IMR-90 (cell line): ENCODE results near the gene CARD14.

Source experiments
- BHLHE40 ChIP-seq: fragments of 150-350 bp; IDR thresholded peaks from 2 replicates; pipeline ENCODE4 v1.6.1; 2016; ENCODE audit warnings: mild to moderate bottlenecking, low read depth, low read length
- CEBPB ChIP-seq: IDR thresholded peaks from 2 replicates; pipeline ENCODE4 v1.6.1; 2012; ENCODE audit warnings: low read depth, low read length, improper control_type of control experiment
- CHD1 ChIP-seq: IDR thresholded peaks from 2 replicates; pipeline ENCODE4 v1.6.1; 2012; ENCODE audit warnings: low read depth, low read length, improper control_type of control experiment
- MAFK ChIP-seq: IDR thresholded peaks from 2 replicates; pipeline ENCODE4 v1.6.1; 2012; ENCODE audit warnings: low read depth, low read length, improper control_type of control experiment
- MAZ ChIP-seq: IDR thresholded peaks from 2 replicates; pipeline ENCODE4 v1.6.1; 2012; ENCODE audit warnings: low read depth, mild to moderate bottlenecking, low read length, improper control_type of control experiment, moderate library complexity, borderline replicate concordance
- MXI1 ChIP-seq: IDR thresholded peaks from 2 replicates; pipeline ENCODE4 v1.6.1; 2012; ENCODE audit warnings: low read depth, mild to moderate bottlenecking, low read length, moderate library complexity, borderline replicate concordance
- NFE2L2 ChIP-seq: fragments of 150-350 bp; IDR thresholded peaks from 2 replicates; pipeline ENCODE4 v1.6.1; 2016; ENCODE audit warnings: low read depth, mild to moderate bottlenecking, low read length
- POLR2A ChIP-seq: IDR thresholded peaks from 2 replicates; pipeline ENCODE4 v1.6.1; 2012; ENCODE audit warnings: mild to moderate bottlenecking, low read depth, low read length
- RCOR1 ChIP-seq: IDR thresholded peaks from 2 replicates; pipeline ENCODE4 v1.6.1; 2012; ENCODE audit warnings: mild to moderate bottlenecking, low read length, improper control_type of control experiment; ENCODE audit not compliant: insufficient replicate concordance
- RFX5 ChIP-seq: IDR thresholded peaks from 2 replicates; pipeline ENCODE4 v1.8.0; 2012; ENCODE audit warnings: low read depth, mild to moderate bottlenecking, low read length, moderate library complexity
- SMC3 ChIP-seq: fragments of 150-350 bp; IDR thresholded peaks from 2 replicates; pipeline ENCODE4 v1.6.1; 2016; ENCODE audit warnings: low read depth, mild to moderate bottlenecking, antibody characterized with exemption, low read length, moderate library complexity
- TF ChIP-seq, protein P1 (sequence below): conservative IDR thresholded peaks from 2 replicates; pipeline ENCODE4 v1.5.1; 2012; ENCODE audit warnings: mild to moderate bottlenecking, low read depth, low read length, improper control_type of control experiment
- TF ChIP-seq, protein P2 (sequence below): fragments of 150-350 bp; IDR thresholded peaks from 2 replicates; pipeline ENCODE4 v1.6.1; 2017; ENCODE audit warnings: mild to moderate bottlenecking, antibody characterized with exemption, low read length, low read depth

DNA sequence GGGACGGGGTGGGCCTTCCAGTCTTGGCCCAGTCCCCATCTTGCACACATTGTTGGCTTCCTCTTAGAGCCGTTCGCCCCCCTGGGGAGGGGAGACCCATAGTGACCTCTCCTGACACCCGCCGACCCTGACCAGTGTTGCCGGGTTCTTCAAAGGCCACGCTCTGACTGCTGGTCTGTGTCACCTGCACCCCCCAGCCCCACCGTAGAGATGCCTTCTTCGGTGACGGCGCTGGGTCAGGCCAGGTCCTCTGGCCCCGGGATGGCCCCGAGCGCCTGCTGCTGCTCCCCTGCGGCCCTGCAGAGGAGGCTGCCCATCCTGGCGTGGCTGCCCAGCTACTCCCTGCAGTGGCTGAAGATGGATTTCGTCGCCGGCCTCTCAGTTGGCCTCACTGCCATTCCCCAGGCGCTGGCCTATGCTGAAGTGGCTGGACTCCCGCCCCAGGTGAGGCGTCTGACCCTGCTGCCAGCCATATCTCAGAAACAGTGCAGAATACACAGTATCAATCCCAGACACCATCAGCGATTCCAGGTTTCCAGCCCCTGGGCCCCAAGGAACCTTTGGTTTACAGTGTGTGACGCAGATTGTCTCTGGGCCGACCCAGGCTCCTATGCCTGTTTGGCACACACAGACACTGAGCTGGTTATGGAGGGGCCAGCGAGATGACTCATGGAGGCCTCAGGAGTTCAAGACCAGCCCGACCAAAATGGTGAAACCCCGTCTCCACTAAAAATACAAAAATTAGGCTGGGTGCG, 51.7 kb downstream of the CARD14 start:
- TF ChIP-seq, protein P1, sequence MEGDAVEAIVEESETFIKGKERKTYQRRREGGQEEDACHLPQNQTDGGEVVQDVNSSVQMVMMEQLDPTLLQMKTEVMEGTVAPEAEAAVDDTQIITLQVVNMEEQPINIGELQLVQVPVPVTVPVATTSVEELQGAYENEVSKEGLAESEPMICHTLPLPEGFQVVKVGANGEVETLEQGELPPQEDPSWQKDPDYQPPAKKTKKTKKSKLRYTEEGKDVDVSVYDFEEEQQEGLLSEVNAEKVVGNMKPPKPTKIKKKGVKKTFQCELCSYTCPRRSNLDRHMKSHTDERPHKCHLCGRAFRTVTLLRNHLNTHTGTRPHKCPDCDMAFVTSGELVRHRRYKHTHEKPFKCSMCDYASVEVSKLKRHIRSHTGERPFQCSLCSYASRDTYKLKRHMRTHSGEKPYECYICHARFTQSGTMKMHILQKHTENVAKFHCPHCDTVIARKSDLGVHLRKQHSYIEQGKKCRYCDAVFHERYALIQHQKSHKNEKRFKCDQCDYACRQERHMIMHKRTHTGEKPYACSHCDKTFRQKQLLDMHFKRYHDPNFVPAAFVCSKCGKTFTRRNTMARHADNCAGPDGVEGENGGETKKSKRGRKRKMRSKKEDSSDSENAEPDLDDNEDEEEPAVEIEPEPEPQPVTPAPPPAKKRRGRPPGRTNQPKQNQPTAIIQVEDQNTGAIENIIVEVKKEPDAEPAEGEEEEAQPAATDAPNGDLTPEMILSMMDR: no peak
- TF ChIP-seq, protein P2, sequence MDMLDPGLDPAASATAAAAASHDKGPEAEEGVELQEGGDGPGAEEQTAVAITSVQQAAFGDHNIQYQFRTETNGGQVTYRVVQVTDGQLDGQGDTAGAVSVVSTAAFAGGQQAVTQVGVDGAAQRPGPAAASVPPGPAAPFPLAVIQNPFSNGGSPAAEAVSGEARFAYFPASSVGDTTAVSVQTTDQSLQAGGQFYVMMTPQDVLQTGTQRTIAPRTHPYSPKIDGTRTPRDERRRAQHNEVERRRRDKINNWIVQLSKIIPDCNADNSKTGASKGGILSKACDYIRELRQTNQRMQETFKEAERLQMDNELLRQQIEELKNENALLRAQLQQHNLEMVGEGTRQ: no peak
- TF ChIP-seq POLR2A (no peak), MAFK (no peak), NFE2L2 (no peak), BHLHE40 (no peak), CHD1 (no peak), CEBPB (no peak), SMC3 (no peak), MXI1 (no peak), RFX5 (no peak), MAZ (no peak), RCOR1 (no peak)
